RPMI8226 (cell line): ENCODE results near the gene CAMTA1.

ENCODE experiments used
- DNase-seq: peaks from one replicate; pipeline ENCODE4 v3.0.0-alpha.2; 2015

Gene CAMTA1

GRCh38 chr1:7491109-7491817 is 706.0 kb downstream of the CAMTA1 start:
- DNase-seq = no peak

DNA sequence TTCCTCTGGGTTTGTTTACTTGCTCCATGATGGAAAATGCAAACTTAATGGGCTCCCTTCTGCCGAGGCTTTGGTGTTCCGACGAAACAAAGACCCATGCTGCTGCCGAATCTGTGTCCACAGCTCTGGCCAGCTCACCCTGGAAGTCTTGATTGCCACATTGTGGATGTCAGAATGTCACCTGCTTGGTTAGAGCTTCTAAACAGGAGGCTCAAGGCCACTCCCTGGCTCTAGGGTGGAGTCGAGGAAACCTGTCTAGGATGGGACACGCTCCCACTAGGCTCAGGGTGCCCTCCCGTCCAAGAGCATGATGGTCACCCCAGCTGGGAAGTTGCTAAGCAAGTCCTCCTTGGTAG is 706.5 kb downstream of the CAMTA1 start:
- no peak for DNase-seq

DNA sequence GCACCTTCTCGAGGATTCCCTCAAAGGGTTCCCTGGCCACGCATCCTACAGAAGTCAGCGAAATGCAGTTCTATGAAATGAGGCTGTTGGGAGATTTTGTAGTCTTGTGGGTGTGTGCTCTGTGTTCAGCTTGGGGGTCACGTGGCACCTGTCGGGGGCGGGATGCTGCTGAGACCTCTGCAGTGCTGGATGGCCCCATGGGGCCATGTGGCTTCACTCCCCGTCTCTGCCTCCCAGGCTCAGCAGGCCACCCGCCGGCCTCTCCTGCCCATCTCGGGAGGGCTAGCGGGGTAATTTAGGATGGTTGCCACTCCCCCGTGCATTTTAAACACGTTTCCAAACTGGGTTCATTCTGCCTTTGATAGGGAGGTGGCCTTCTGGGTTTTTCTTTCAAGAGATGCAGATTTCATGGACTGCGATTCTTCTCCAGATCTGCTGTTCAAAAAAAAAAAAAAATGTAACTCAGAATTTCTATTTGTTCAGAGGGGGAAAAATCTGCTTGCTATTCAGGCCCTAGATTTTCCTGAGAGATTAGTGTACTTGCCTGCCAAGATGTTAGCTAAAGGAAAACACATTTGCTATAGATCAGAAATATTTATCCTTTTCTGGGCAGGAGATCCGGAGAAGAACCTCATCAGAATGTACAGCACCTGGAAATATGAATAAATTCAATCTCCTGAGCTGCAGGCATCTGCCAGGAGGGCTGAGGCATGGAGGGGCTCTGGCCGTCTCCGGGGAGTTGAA is 708.6 kb downstream of the CAMTA1 start:
- no peak for DNase-seq

- peak; percentile 42 for DNase-seq
These were observed 710.7 kb downstream of the CAMTA1 start for GRCh38 chr1:7495962-7496361.

DNA sequence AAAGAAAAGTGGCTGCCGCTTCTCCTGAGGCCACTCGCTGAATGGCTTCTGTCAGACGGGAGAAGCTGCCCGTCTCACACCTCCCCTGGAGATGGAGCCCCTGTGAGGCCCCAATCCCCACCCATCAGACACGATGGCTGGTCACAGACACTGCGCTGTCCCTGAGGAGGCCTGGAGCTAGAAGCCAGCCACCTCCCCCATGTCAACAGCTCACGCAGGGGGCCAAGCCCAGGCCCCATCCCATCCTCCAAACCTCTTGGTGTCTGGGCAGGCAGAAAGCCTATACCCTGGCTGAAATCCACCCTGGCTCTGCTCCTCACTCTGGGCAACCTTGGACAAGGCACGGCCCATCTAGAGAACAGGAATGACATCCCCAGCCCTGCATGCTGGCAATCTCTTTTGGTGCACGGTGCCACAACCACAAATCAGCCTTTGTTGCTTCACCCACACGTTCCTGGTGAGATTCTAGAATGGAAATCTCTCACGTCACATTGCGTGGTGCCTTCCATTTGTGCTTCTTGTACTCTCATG is 711.9 kb downstream of the CAMTA1 start:
- DNase-seq = no peak

GRCh38 chr1:7500381-7501083 is 715.3 kb downstream of the CAMTA1 start:
- DNase-seq = no peak

DNA sequence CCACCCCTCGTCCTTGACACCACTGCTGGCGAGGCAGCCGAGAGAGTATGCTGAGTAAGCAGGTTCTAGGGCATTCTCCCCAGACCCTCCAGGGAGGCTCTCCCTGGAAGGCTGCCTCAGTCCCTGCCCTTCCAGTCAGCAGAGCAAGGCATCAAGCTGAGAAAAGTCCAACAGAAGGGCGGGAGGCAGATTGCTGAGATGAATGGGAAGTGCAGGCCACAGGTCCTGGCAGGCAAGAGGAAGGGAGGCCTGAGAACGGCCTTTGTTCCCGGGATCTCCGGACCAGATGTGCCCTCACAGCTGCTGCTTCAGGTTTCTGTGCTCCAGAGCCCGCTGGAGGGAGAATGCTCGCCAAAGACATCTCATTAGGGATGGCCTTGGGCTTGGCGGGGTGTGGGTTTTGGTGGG is 715.8 kb downstream of the CAMTA1 start:
- DNase-seq = no peak

GRCh38 chr1:7501723-7502603 is 716.7 kb downstream of the CAMTA1 start:
- DNase-seq = no peak

DNA sequence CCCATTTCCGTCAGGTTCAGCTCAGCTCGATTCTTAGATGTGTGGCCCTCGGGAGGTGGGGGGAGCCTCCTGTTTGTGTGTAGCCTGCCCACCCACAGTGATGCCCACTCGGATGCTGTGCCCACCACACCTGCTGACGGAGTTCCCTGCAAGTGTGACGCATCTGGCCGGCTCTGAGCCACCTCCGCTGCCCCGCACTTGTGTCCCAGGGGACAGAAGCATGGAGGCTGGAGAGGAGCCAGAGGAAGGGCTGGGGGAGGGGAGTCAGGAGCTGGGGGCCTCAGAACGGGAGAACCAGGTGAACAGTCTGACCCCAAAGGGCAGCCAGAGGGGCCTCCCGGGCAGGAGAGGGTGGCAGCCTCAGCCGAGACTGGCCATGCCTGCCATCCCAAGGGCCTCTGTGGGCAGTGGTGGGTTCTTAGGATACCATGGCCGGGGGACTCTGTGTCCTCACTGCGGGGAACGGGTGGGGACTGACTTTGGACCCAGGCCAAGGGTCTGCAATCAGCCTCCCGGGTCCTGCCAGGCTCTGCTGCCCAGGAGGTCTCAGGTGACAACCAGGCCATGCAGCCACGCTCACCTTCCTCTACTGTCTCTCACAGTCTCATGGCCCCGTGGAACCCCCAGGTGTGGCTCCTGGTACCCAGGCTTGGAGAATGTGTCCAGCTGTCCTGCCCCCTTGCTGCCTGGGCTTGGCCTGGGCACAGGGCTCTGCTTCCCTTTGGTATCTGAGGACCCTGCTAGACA is 718.6 kb downstream of the CAMTA1 start:
- no peak for DNase-seq

DNA sequence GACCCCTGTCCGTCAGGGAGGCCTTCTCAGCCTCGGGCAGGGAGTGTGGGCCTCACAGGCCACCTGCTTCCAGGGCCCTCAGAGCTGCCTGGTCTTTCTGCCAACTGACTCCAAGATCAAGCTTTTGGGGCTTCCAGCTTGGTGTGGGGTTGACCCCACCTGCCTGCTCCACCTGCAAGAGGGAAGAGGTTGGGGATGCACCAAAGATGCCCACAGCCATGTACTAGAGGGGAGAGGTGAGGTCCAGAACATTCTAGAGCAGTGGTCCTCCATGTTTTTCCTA is 719.1 kb downstream of the CAMTA1 start:
- no peak for DNase-seq

DNA sequence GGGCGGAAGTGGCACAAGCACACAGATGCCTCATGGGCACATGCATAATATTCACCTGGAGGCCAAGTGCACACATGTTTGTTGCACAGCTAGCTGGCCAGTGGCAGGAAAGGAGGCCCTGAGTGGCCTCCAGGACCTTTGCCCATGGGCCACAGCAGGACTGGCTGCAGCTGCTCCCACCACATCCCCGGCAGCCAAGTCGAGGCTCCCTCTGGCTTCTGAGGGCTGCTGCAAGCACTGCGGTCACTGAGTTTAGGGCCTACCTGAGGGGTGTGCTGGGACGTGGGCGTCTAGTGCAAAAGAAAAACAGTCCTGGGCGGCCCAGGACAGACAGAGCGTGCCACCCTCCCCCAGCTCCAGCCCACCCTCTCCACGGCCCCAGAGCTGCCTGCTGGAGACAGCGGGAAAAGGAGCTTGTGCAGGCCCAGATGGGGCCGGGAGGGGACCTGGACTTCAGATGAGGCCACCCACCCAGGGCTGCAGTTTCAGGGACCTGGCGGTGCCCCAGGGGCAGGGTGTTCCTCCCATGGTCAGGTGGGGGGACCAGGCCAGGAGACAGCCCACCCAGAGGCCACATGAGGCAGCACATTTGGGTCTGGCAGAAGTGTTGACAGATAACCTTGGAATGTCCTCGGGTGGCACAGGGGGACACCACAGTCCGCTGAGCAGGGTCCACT is 720.0 kb downstream of the CAMTA1 start:
- DNase-seq = no peak

DNA sequence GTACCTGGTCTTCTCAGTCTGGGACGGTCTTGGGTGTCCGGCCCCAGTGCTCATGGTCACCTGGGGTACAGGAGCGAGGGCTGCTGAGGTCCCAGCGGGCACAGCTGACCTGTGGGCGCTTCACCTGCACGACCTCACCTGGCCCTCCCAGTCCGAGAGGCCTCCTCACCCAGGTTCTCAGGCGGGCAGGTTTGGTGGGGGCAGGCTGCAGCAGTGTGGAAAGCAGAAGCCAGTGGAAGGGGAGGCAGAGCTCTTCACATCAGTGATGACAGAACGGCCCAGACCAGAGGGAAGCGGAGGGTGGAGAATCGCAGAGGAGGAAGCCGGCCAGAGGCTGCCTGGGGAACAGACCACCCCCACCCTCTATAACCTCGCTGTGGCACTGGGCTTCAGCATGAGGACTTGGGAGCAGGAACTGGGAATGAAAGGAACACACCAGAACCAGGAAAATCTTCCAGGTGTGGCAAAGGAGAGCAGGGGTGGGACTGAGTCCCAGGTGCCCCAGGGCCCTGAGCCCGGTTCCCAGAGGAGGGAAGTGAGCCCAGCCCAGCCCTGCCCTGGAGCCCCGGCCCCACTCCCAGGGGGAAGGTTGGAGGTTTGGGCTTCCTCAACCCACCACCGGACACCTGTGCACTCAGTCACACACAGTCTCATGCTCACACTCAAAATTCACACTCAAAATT is 720.7 kb downstream of the CAMTA1 start:
- DNase-seq = no peak

- DNase-seq = no peak
These were observed 721.4 kb downstream of the CAMTA1 start for GRCh38 chr1:7506454-7507284.

DNA sequence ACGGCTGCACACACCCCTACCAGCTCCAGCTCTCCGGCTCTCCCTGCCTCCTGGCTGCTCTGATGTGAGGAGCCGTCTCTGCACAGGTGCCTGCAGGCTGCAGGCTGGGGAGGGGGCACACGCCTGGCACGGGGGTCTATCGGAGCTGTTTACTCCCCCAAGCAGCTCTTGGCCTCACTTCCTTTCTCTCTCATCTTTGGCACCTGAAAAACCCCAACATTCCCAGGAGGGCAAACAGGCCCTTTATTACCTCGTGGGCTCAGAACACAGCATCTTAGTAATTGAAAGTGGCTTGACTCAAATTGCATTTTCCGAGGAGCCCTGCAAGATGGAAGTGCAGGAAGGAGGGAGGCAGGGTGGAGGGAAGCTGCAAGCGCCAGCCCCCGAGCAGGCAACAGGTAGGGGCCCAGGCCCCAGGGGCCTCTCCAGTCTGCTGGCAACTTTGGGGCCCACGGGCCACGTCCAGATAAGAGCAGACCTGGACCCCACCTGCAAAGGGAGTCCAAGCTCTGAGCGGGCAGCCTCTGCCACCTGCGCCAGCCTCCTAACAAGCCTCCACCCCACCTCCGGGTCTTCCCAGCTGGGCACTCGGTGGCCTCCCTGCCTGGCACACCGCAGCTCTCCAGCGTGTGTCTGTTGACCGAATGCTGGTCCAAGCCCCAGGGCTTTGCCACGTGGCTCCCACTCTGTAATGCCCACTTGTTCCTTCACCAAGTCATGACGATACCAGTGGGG is 722.2 kb downstream of the CAMTA1 start:
- no peak for DNase-seq

DNA sequence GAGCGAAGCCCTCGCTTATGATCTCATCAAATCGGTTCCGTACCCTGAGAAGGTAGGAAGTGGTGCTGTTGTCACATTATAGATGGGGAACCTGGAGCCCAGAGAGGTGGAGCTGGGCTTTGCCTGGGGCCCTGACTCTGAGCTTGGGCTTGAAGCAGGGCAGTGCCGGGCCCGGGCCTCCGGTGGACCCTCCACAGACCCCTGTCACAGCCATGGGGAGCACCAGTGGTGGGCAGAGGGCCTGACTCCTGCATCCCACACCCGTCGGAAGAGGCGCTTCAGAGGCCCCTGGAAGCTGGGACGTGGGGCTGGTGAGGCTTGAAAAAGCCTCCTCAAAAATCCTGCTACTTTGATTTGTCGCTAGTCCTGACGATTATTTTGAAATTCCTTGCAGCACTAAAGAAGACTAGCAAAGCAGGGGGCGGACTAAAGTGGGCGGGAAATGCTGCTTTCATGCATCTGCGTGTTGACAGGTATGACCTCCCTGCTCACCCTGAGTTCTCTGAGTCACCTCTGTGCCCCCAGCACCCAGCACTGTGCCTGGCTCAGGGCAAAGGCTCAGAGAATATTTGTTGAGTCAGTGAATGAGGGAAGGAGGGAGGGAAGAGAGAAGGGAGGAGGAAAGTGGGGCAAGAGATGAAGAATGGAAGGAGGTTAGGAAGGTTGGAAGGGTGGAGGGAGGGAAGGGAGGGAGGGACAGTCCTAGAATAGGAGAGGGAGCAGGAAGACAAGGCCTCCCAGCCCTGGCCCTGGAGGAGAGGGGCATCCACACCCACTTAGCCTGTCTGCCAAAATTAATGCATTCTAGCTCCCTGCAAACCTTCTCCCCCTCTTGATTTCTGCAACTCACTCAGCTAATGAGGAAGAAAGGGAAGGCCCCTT is 723.0 kb downstream of the CAMTA1 start:
- DNase-seq = no peak

DNA sequence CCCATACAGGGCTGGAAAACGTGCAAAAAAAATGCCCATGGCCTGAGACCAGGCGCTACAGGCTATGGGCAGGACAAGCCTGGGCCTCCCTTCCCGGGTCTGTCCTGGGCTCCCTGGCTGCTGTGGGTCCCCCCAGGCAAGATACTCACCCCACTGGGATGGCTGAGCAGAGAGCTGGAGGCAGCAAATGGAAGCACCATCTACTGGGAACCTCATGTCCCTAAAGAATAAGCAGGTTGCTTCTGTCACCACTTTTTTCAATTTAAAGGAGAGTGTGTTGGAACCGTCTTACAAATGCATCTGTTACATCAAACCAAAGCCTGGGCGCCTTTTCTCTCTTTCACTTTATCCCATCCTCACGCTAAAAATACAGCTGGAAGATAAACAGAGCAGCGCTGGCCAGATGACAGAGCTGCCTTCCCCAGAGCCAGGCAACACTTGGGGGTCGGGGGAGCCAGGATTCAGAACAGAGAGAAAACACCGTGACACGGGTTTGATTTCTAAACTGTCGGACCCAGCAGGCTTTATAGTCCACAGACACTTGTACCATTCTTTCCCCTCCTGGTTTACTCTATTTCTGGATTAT is 723.8 kb downstream of the CAMTA1 start:
- DNase-seq = no peak

GRCh38 chr1:7509598-7509997 is 724.3 kb downstream of the CAMTA1 start:
- no peak for DNase-seq

GRCh38 chr1:7510389-7510931 is 725.2 kb downstream of the CAMTA1 start:
- DNase-seq = no peak
